ENCODE measurements around the gene AGER. TPM values are rescaled to one million over a fixed set of nuclear protein-coding genes. Genes with fewer than 3 reads are reported as not detected.

Gene AGER
- total and polyA plus RNA-seq, 9 of the 15 experiments (the other 6 are each of a cell fraction or from before 2014, with no cell fraction given), result 1.2 to 11.5 (median 4.1) TPM

- TF ChIP-seq, protein P1, sequence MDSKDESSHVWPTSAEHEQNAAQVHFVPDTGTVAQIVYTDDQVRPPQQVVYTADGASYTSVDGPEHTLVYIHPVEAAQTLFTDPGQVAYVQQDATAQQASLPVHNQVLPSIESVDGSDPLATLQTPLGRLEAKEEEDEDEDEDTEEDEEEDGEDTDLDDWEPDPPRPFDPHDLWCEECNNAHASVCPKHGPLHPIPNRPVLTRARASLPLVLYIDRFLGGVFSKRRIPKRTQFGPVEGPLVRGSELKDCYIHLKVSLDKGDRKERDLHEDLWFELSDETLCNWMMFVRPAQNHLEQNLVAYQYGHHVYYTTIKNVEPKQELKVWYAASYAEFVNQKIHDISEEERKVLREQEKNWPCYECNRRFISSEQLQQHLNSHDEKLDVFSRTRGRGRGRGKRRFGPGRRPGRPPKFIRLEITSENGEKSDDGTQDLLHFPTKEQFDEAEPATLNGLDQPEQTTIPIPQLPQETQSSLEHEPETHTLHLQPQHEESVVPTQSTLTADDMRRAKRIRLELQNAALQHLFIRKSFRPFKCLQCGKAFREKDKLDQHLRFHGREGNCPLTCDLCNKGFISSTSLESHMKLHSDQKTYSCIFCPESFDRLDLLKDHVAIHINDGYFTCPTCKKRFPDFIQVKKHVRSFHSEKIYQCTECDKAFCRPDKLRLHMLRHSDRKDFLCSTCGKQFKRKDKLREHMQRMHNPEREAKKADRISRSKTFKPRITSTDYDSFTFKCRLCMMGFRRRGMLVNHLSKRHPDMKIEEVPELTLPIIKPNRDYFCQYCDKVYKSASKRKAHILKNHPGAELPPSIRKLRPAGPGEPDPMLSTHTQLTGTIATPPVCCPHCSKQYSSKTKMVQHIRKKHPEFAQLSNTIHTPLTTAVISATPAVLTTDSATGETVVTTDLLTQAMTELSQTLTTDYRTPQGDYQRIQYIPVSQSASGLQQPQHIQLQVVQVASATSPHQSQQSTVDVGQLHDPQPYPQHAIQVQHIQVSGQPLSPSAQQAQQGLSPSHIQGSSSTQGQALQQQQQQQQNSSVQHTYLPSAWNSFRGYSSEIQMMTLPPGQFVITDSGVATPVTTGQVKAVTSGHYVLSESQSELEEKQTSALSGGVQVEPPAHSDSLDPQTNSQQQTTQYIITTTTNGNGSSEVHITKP (IDR thresholded peaks at IDR 0.05; ENCODE audit: partially characterized antibody), result no peak
- peak; percentile 23 for TF ChIP-seq ASH1L (IDR thresholded peaks at IDR 0.05; ENCODE audit: borderline replicate concordance, low read depth, partially characterized antibody)
- TF ChIP-seq HDGF (IDR thresholded peaks at IDR 0.05), result peak; percentile 84; the same call in 1 of the 2 replicates
- 0 out of 2 replicates have a peak, but pooled peaks have one; percentile 43 for TF ChIP-seq YBX1 (IDR thresholded peaks at IDR 0.05)
- TF ChIP-seq, protein P2, sequence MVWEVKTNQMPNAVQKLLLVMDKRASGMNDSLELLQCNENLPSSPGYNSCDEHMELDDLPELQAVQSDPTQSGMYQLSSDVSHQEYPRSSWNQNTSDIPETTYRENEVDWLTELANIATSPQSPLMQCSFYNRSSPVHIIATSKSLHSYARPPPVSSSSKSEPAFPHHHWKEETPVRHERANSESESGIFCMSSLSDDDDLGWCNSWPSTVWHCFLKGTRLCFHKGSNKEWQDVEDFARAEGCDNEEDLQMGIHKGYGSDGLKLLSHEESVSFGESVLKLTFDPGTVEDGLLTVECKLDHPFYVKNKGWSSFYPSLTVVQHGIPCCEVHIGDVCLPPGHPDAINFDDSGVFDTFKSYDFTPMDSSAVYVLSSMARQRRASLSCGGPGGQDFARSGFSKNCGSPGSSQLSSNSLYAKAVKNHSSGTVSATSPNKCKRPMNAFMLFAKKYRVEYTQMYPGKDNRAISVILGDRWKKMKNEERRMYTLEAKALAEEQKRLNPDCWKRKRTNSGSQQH (CRISPR knock-in tag; IDR thresholded peaks at IDR 0.05), result peak; percentile 74
- 0 out of 2 replicates have a peak, but pooled peaks have one; percentile 18 for TF ChIP-seq NR2C1 (IDR thresholded peaks at IDR 0.05)
- TF ChIP-seq NR2C1 (tag; IDR thresholded peaks at IDR 0.05), result no peak
- 0 out of 2 replicates have a peak, but pooled peaks have one; percentile 11 for TF ChIP-seq TAL1 (IDR thresholded peaks at IDR 0.05)
- TF ChIP-seq LARP7 (IDR thresholded peaks at IDR 0.05), result peak; percentile 69; the same call in 1 of the 2 replicates
- no peak for TF ChIP-seq ZNF282 (CRISPR knock-in tag; IDR thresholded peaks at IDR 0.05)
- 0 out of 2 replicates have a peak, but pooled peaks have one; percentile 17 for TF ChIP-seq DPF2 (IDR thresholded peaks at IDR 0.05)
- peak; percentile 25; the same call in 1 of the 2 replicates for TF ChIP-seq MTA2 (IDR thresholded peaks at IDR 0.05; ENCODE audit: low read depth)
- TF ChIP-seq KLF6 (CRISPR knock-in tag; IDR thresholded peaks at IDR 0.05; ENCODE audit: borderline replicate concordance), result no peak
Measured at GRCh38 chr6:32215617-32216016, 31.6 kb upstream of the AGER start (continued).
